ENCODE measurements around the gene PCYT2. TPM values are rescaled to one million over a fixed set of nuclear protein-coding genes. Genes with fewer than 3 reads are reported as not detected.
"Not testable (repeated sequence)": the region's sequence is repeated elsewhere in the genome, so short reads cannot be mapped to it uniquely, and the experiment has no call there.

The PCYT2 gene
- total and polyA plus RNA-seq, 2 experiments from 2014 or later: 83.8 to 138 TPM

- peaks cover 23% of the 10 kb centered on the region for H3K4me1 ChIP-seq (ENCODE audit: low read depth)
- peaks cover 10% of the 10 kb centered on the region for H3K36me3 ChIP-seq
- TF ChIP-seq CTCF (IDR thresholded peaks at IDR 0.05; ENCODE audit: low read depth, low read length): no peak
Measured at GRCh38 chr17:81918832-81919545, 7.8 kb upstream of the PCYT2 start.

DNA sequence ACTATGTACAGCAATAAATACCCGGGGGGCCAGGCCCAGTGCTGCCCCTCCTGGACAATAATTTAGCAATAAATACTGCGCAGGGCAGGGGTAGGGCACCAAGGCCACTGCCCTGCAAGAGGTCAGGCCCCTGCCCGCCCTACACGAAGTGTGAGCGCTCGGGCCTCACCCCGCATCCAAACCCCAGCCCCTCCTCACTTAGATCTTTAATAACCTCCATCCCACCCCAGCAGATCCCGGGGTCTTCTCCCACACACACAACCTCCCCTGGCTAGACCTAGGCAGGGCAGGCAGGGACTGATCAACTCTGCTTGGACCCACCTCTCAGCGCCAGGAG, 7.1 kb upstream of the PCYT2 start:
- not testable (repeated sequence) for H3K9me3 ChIP-seq (ENCODE audit: low read depth); DNase-seq (ENCODE audit: low read depth in 1 of 2, low spot score in 1 of 2); H3K27me3 ChIP-seq
- Histone ChIP-seq H3K36me3 (peaks cover 15% of the 10 kb centered on the region), H3K4me3 (peak overlapping the region; percentile 99), H3K27ac (peak overlapping the region; percentile 30), H3K4me1 (ENCODE audit: low read depth) (peaks cover 18% of the 10 kb centered on the region)

More at GRCh38 chr17:81918832-81919545, 7.8 kb upstream of the PCYT2 start:
- H3K9me3 ChIP-seq (ENCODE audit: low read depth): no peaks in the 10 kb centered on the region
- no peak overlapping the region for H3K4me3 ChIP-seq
- no peak for DNase-seq (ENCODE audit: low read depth in 1 of 2, low spot score in 1 of 2)
- H3K27ac ChIP-seq: no peak overlapping the region
- H3K27me3 ChIP-seq: no peaks in the 10 kb centered on the region

DNA sequence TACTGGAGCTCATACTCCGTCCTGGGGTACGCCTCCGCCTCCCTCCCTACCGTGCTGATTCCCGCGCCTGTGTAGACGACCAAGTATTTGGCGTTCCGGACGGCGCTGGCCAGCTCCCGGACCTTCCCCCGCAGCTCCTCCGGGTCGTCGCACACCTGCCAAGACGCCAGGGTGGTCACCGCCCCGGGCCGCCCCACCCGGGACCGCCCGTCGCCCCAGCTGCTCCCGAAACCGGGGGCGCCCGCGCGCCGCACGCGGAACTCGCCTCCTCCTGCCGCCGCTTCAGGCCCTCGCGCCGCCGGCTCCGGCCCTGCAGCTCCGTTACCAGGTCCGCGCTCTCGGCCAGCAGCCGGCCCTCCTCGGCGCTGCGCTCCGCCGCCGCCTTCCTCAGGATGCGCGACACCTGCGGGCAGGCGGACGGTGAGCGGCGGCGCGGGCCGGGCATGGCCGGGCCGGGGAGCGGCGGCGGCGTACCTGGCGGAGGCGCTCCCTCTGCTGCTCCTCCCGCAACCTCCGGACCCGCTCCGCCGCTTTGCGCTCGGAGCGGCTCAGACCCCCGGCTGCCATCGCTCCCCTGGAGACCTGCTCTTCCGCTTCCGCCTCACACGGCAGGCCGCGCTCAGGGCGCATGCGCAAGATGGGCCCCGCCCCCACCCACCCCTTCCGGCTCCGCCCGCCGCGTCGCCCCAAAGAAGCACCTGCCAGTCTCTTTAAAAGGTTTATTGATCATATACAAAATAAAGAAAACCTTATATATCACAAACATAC, 6.5 kb upstream of the PCYT2 start, which contains the start of gene SIRT7:
Gene SIRT7 (minus strand): TSS at position 612 of the 768 bp plus-strand sequence. CDS start 45 bp downstream, at position 567.
- peak within 1 kb of the TSS; percentile 99 for H3K4me3 ChIP-seq
- TF ChIP-seq CTCF (IDR thresholded peaks at IDR 0.05; ENCODE audit: low read depth, low read length): no peak
- peak within 1 kb of the TSS; percentile 30 for H3K27ac ChIP-seq
- H3K9me3 ChIP-seq (ENCODE audit: low read depth): no peaks in the 10 kb centered on the region
- H3K4me1 ChIP-seq (ENCODE audit: low read depth): peaks cover 15% of the 10 kb centered on the region
- peaks cover 19% of the 10 kb centered on the region for H3K36me3 ChIP-seq
- H3K27me3 ChIP-seq: no peaks in the 10 kb centered on the region
- DNase-seq (ENCODE audit: low read depth in 1 of 2, low spot score in 1 of 2): peak; percentile 75 to 87

DNA sequence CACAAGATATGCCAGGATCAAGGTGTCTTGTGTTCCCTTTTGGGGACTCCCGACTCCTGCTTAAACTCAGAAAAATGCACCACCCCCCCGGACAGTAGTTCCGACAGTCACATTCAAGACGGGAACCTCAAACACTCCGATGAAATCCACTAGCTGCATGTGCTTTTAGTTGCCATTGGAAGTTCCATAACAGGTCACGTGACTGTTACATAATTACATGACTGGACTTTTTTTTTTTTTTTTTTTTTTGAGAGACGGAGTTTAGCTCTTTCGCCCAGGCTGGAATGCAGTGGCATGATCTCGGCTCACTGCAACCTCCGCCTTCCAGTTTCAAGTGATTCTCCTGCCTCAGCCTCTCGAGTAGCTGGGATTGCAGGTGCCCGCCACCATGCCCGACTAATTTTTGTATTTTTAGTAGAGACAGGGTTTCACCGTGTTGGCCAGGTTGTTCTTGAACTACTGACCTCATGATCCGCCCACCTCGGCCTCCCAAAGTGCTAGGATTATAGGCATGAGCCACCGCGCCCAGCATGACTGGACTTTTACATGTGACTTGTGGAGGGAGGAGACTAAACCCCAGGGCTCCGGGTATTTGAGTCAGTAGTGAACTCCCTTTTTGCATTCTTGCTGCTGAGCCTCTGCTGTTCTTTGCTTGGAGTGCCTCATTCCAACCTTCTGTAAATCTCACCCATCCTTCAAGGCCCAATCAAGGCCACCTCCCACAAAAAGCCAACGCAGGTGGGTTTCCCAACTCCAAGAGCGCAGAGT, 5.2 kb upstream of the PCYT2 start:
- H3K27me3 ChIP-seq: no peaks in the 10 kb centered on the region
- no peak for DNase-seq (ENCODE audit: low read depth in 1 of 2, low spot score in 1 of 2)

GRCh38 chr17:81915331-81915730, 4.1 kb upstream of the PCYT2 start:
- Histone ChIP-seq H3K9me3 (ENCODE audit: low read depth) (no peaks in the 10 kb centered on the region), H3K27ac (no peak overlapping the region), H3K27me3 (no peaks in the 10 kb centered on the region), H3K4me3 (no peak overlapping the region), H3K4me1 (ENCODE audit: low read depth) (peaks cover 13% of the 10 kb centered on the region), H3K36me3 (peaks cover 13% of the 10 kb centered on the region)
- no peak for DNase-seq (ENCODE audit: low read depth in 1 of 2, low spot score in 1 of 2)
- no peak for TF ChIP-seq CTCF (IDR thresholded peaks at IDR 0.05; ENCODE audit: low read depth, low read length)

More for the DNA sequence above, 5.2 kb upstream of the PCYT2 start:
- H3K4me1 ChIP-seq (ENCODE audit: low read depth): peaks cover 12% of the 10 kb centered on the region
- no peak overlapping the region for H3K4me3 ChIP-seq
- peaks cover 13% of the 10 kb centered on the region for H3K36me3 ChIP-seq
- no peaks in the 10 kb centered on the region for H3K9me3 ChIP-seq (ENCODE audit: low read depth)
- no peak for TF ChIP-seq CTCF (IDR thresholded peaks at IDR 0.05; ENCODE audit: low read depth, low read length)
- H3K27ac ChIP-seq: no peak overlapping the region

Measured in cardiac muscle cell (in vitro differentiated cells and primary cell).